Stomach (tissue), 4 donors: ENCODE measurements around the gene COL1A2.

Experiments
- POLR2A ChIP-seq, 4 donors: fragments of 450-650 bp; IDR thresholded peaks; one replicate each; pipeline ENCODE4 v1.6.1; 2016; ENCODE audit warnings: antibody characterized with exemption in 4 of 4, control low read depth in 2 of 4, mild to moderate bottlenecking in 1 of 4, moderate library complexity in 1 of 4
- TF ChIP-seq, protein P1 (sequence below), 7 experiments: fragments of 450-650 bp in 4 of 7; fragments of 200-600 bp in 3 of 7; sonication (generic) in 3 of 7; IDR thresholded peaks; one replicate each; pipeline ENCODE4 v1.5.1; 2016 to 2019; ENCODE audit warnings: antibody characterized with exemption in 7 of 7, control low read depth in 2 of 7, mild to moderate bottlenecking in 1 of 7

- TF ChIP-seq, protein P1, sequence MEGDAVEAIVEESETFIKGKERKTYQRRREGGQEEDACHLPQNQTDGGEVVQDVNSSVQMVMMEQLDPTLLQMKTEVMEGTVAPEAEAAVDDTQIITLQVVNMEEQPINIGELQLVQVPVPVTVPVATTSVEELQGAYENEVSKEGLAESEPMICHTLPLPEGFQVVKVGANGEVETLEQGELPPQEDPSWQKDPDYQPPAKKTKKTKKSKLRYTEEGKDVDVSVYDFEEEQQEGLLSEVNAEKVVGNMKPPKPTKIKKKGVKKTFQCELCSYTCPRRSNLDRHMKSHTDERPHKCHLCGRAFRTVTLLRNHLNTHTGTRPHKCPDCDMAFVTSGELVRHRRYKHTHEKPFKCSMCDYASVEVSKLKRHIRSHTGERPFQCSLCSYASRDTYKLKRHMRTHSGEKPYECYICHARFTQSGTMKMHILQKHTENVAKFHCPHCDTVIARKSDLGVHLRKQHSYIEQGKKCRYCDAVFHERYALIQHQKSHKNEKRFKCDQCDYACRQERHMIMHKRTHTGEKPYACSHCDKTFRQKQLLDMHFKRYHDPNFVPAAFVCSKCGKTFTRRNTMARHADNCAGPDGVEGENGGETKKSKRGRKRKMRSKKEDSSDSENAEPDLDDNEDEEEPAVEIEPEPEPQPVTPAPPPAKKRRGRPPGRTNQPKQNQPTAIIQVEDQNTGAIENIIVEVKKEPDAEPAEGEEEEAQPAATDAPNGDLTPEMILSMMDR (IDR thresholded peaks at IDR 0.05), result no peak
- TF ChIP-seq POLR2A (IDR thresholded peaks at IDR 0.05), result no peak
Measured at GRCh38 chr7:94401428-94401814, 6.7 kb downstream of the COL1A2 start.
